ENCODE data around the gene VAMP8. TPM values are rescaled to one million over a fixed set of nuclear protein-coding genes. Genes with fewer than 3 reads are reported as not detected.
A peak's percentile ranks its signal among the peaks of the same experiment; 100 is the strongest.
"Not testable (repeated sequence)": the region's sequence is repeated elsewhere in the genome, so short reads cannot be mapped to it uniquely, and the experiment has no call there.

Gene VAMP8
- polyA plus RNA-seq, 2 of the 4 experiments (the other 2 are of a cell fraction), result 18.5 to 41.1 TPM

DNA sequence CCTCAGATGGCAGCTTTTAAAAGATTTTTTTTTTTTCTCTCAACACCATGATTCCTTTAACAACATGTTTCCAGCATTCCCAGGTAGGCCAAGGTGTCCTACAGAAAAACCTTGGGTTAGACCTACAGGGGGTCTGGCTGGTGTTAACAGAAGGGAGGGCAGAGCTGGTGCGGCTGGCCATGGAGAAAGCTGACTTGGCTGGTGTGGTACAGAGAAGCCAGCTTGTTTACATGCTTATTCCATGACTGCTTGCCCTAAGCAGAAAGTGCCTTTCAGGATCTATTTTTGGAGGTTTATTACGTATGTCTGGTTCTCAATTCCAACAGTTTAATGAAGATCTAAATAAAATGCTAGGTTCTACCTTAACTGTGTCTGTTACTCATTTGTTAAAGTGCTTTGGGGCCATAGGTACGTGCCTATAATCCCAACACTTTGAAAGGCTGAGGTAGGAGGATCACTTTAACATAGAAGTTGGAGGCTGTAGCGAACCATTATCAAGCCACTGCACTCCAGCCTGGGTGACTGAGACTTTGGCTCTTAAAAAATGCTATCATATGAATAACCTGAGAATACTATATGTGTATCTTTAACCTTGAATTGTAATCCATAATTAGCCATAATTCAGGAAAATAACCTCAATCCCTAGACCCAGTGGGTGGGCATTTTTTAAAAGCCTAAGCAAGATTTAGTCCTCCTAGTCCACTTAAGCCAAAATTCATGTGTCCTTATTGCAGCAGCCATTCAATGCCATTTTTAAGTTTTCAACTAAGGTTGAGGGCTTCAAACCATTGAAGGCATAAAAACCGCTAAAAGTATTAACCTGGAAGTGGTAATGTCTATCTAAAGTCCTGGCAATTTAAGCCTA is 32.2 kb upstream of the VAMP8 start:
- H3K4me1 ChIP-seq, result peaks cover 63% of the 10 kb centered on the region
- peak overlapping the region; percentile 24; the same call in 2 of the 3 replicates for H3K4me2 ChIP-seq
- not testable (repeated sequence) for H3K9me3 ChIP-seq; H3K27ac ChIP-seq; DNase-seq (ENCODE audit: low read depth in 1 of 2, low spot score in 1 of 2); H3K4me3 ChIP-seq; FAIRE-seq; ATAC-seq
- peak; percentile 77; the same call in 1 of the 2 replicates for TF ChIP-seq POLR2AphosphoS2 (conservative IDR thresholded peaks at IDR 0.05; ENCODE audit: low read length)
- TF ChIP-seq TFCP2L1 (CRISPR knock-in tag; IDR thresholded peaks at IDR 0.05), result peak; percentile 38; the same call in 1 of the 2 replicates
- ChIA-PET POLR2A (interaction anchor here (0.6 to 9.0 kb wide), 13 partner anchors 11 to 233 kb away, joined by 3 to 261 read pairs (median 4); partner anchors contain the start of genes RNF181 and SH2D6), CTCF (interaction anchor here (0.7 to 35.5 kb wide), 8 partner anchors 7 to 561 kb away, joined by 3 to 1185 read pairs (median 4); partner anchors contain the start of genes CAPG and SH2D6)
- WGBS (ENCODE audit: missing lambda C conversion rate), result 81% methylated on average over 5 of the region's 5 CpGs

DNA sequence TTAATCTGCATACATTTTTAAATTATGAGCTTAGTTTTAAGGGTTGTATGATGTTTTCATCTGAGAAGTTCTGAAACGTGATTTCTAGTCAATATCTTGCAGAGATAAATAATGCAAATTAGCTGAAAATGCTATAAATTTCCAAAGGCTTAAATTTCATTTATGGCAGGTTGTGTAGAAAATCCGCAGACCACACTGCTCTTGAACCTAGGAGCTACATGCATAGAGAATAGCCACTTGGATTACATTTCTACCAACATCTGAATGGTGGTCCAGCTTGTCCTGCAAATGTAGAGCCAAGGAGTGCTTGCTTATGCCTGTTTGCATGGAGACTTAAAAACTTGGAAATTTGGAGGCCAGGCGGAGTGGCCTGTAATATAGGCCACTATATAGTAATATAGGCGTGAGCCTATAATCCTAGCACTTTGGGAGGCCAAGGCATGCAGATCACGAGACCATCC is 31.6 kb upstream of the VAMP8 start:
- FAIRE-seq (no peak), DNase-seq (ENCODE audit: low read depth in 1 of 2, low spot score in 1 of 2) (peak in 1 of 2 experiments; percentile 40), ATAC-seq (peak; percentile 7 to 24; a peak in 3 of 6 replicates)
- Histone ChIP-seq H3K9me3 (no peaks in the 10 kb centered on the region), H3K27ac (0 out of 6 replicates have a peak overlapping the region, but pooled peaks of 1 of the 2 experiments have one; percentile 7), H3K4me3 (no peak overlapping the region), H3K4me2 (peak overlapping the region; percentile 6; the same call in 2 of the 3 replicates), H3K4me1 (peaks cover 63% of the 10 kb centered on the region)
- POLR2A ChIA-PET, result interaction anchor here (0.6 to 9.0 kb wide), 11 partner anchors 11 to 126 kb away, joined by 3 to 116 read pairs (median 4); partner anchors contain the start of genes RNF181 and SH2D6
- CTCF ChIA-PET, result interaction anchor here (0.6 to 35.5 kb wide), 6 partner anchors 11 to 154 kb away, joined by 3 to 1185 read pairs (median 4); partner anchors contain the start of genes CAPG and SH2D6
- 69% methylated on average over 5 of the region's 5 CpGs for WGBS (ENCODE audit: missing lambda C conversion rate)
- TF ChIP-seq EHF (CRISPR knock-in tag; IDR thresholded peaks at IDR 0.05), result no peak; the same call in 1 of the 2 replicates
- TF ChIP-seq, protein P1, sequence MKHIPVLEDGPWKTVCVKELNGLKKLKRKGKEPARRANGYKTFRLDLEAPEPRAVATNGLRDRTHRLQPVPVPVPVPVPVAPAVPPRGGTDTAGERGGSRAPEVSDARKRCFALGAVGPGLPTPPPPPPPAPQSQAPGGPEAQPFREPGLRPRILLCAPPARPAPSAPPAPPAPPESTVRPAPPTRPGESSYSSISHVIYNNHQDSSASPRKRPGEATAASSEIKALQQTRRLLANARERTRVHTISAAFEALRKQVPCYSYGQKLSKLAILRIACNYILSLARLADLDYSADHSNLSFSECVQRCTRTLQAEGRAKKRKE (CRISPR knock-in tag; IDR thresholded peaks at IDR 0.05; ENCODE audit: low read depth), result peak; percentile 10
- TF ChIP-seq ZFP36 (IDR thresholded peaks at IDR 0.05; ENCODE audit: borderline replicate concordance, partially characterized antibody), result no peak
- TF ChIP-seq, protein P2, sequence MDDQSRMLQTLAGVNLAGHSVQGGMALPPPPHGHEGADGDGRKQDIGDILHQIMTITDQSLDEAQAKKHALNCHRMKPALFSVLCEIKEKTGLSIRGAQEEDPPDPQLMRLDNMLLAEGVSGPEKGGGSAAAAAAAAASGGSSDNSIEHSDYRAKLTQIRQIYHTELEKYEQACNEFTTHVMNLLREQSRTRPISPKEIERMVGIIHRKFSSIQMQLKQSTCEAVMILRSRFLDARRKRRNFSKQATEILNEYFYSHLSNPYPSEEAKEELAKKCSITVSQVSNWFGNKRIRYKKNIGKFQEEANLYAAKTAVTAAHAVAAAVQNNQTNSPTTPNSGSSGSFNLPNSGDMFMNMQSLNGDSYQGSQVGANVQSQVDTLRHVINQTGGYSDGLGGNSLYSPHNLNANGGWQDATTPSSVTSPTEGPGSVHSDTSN (IDR thresholded peaks at IDR 0.05), result peak; percentile 53; the same call in 1 of the 2 replicates
- TF ChIP-seq BHLHE40 (IDR thresholded peaks at IDR 0.05; ENCODE audit: low read depth, low read length), result no peak
- TF ChIP-seq, protein P3, sequence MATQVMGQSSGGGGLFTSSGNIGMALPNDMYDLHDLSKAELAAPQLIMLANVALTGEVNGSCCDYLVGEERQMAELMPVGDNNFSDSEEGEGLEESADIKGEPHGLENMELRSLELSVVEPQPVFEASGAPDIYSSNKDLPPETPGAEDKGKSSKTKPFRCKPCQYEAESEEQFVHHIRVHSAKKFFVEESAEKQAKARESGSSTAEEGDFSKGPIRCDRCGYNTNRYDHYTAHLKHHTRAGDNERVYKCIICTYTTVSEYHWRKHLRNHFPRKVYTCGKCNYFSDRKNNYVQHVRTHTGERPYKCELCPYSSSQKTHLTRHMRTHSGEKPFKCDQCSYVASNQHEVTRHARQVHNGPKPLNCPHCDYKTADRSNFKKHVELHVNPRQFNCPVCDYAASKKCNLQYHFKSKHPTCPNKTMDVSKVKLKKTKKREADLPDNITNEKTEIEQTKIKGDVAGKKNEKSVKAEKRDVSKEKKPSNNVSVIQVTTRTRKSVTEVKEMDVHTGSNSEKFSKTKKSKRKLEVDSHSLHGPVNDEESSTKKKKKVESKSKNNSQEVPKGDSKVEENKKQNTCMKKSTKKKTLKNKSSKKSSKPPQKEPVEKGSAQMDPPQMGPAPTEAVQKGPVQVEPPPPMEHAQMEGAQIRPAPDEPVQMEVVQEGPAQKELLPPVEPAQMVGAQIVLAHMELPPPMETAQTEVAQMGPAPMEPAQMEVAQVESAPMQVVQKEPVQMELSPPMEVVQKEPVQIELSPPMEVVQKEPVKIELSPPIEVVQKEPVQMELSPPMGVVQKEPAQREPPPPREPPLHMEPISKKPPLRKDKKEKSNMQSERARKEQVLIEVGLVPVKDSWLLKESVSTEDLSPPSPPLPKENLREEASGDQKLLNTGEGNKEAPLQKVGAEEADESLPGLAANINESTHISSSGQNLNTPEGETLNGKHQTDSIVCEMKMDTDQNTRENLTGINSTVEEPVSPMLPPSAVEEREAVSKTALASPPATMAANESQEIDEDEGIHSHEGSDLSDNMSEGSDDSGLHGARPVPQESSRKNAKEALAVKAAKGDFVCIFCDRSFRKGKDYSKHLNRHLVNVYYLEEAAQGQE (IDR thresholded peaks at IDR 0.05), result peak; percentile 41; the same call in 1 of the 2 replicates
- TF ChIP-seq MAZ (IDR thresholded peaks at IDR 0.05; ENCODE audit: borderline replicate concordance, low read depth, low read length), result no peak
- peak; percentile 8; the same call in 1 of the 2 replicates for TF ChIP-seq RFX5 (IDR thresholded peaks at IDR 0.05)
- TF ChIP-seq, protein P4, sequence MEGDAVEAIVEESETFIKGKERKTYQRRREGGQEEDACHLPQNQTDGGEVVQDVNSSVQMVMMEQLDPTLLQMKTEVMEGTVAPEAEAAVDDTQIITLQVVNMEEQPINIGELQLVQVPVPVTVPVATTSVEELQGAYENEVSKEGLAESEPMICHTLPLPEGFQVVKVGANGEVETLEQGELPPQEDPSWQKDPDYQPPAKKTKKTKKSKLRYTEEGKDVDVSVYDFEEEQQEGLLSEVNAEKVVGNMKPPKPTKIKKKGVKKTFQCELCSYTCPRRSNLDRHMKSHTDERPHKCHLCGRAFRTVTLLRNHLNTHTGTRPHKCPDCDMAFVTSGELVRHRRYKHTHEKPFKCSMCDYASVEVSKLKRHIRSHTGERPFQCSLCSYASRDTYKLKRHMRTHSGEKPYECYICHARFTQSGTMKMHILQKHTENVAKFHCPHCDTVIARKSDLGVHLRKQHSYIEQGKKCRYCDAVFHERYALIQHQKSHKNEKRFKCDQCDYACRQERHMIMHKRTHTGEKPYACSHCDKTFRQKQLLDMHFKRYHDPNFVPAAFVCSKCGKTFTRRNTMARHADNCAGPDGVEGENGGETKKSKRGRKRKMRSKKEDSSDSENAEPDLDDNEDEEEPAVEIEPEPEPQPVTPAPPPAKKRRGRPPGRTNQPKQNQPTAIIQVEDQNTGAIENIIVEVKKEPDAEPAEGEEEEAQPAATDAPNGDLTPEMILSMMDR (IDR thresholded peaks at IDR 0.05), result no peak
- TF ChIP-seq, protein P5, sequence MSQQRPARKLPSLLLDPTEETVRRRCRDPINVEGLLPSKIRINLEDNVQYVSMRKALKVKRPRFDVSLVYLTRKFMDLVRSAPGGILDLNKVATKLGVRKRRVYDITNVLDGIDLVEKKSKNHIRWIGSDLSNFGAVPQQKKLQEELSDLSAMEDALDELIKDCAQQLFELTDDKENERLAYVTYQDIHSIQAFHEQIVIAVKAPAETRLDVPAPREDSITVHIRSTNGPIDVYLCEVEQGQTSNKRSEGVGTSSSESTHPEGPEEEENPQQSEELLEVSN (IDR thresholded peaks at IDR 0.05; ENCODE audit: borderline replicate concordance, low read depth), result no peak
- TF ChIP-seq, protein P6, sequence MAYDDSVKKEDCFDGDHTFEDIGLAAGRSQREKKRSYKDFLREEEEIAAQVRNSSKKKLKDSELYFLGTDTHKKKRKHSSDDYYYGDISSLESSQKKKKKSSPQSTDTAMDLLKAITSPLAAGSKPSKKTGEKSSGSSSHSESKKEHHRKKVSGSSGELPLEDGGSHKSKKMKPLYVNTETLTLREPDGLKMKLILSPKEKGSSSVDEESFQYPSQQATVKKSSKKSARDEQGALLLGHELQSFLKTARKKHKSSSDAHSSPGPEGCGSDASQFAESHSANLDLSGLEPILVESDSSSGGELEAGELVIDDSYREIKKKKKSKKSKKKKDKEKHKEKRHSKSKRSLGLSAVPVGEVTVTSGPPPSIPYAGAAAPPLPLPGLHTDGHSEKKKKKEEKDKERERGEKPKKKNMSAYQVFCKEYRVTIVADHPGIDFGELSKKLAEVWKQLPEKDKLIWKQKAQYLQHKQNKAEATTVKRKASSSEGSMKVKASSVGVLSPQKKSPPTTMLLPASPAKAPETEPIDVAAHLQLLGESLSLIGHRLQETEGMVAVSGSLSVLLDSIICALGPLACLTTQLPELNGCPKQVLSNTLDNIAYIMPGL (CRISPR knock-in tag; IDR thresholded peaks at IDR 0.05; ENCODE audit: borderline replicate concordance), result peak; percentile 91; the same call in 1 of the 2 replicates
- TF ChIP-seq HDAC2 (IDR thresholded peaks at IDR 0.05), result no peak
- TF ChIP-seq FOSL2 (IDR thresholded peaks at IDR 0.05), result no peak
- TF ChIP-seq FOSL2 (CRISPR knock-in tag; IDR thresholded peaks at IDR 0.05), result peak; percentile 33; the same call in 1 of the 2 replicates
- no peak for TF ChIP-seq MAFK (IDR thresholded peaks at IDR 0.05; ENCODE audit: partially characterized antibody)
- TF ChIP-seq MYC (IDR thresholded peaks at IDR 0.05; ENCODE audit: borderline replicate concordance, low read length), result no peak
- peak; percentile 96; the same call in 1 of the 2 replicates for TF ChIP-seq POLR2AphosphoS2 (conservative IDR thresholded peaks at IDR 0.05; ENCODE audit: low read length)
- TF ChIP-seq JUN (IDR thresholded peaks at IDR 0.05), result 0 out of 5 replicates have a peak, but pooled peaks of 1 of the 2 experiments have one; percentile 14
- peak; percentile 94 for TF ChIP-seq RARB (CRISPR knock-in tag; IDR thresholded peaks at IDR 0.05)
- no peak for TF ChIP-seq NFE2L2 (conservative IDR thresholded peaks at IDR 0.05; ENCODE audit: low read length)
- peak; percentile 92 for TF ChIP-seq FOSB (CRISPR knock-in tag; IDR thresholded peaks at IDR 0.05)
- TF ChIP-seq HOXA7 (CRISPR knock-in tag; IDR thresholded peaks at IDR 0.05), result peak; percentile 96

Data from A549 (cell line).